Mammary epithelial cell (primary cell): ENCODE results near the gene INTU.

Experiments
- EZH2 ChIP-seq: IDR thresholded peaks from 2 replicates; pipeline ENCODE4 v1.6.1; 2012; ENCODE audit warnings: low read length, inconsistent platforms, borderline replicate concordance
- TF ChIP-seq, protein P1 (sequence below), 2 donors: IDR thresholded peaks in 1 of 2; conservative IDR thresholded peaks in 1 of 2; 2 replicates each; pipeline ENCODE4 v1.5.1; 2011 to 2012; ENCODE audit warnings: inconsistent platforms in 2 of 2, low read length in 2 of 2, mild to moderate bottlenecking in 2 of 2, control low read depth in 1 of 2, low read depth in 1 of 2; ENCODE audit not compliant: insufficient read depth in 1 of 2; ENCODE audit errors: extremely low read depth in 1 of 2

DNA sequence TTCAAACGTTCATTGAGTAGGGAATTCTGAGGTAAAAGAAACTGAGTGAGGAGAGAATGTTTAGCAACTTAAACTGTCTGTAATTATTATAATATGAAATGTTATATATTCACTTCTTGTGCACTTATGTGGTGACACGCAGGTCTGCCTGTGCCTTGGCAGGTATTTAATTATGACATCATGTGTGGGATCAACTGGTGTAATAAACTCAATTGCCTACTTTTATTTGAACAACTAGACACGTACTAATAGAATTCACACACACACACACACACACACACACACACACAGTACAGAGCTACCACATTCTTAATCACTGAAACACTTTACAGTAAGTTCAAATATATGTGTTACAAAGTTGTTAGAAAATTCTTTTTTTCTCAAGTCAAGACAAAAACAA, 76.7 kb downstream of the INTU start:
- TF ChIP-seq EZH2, result no peak
- TF ChIP-seq, protein P1, sequence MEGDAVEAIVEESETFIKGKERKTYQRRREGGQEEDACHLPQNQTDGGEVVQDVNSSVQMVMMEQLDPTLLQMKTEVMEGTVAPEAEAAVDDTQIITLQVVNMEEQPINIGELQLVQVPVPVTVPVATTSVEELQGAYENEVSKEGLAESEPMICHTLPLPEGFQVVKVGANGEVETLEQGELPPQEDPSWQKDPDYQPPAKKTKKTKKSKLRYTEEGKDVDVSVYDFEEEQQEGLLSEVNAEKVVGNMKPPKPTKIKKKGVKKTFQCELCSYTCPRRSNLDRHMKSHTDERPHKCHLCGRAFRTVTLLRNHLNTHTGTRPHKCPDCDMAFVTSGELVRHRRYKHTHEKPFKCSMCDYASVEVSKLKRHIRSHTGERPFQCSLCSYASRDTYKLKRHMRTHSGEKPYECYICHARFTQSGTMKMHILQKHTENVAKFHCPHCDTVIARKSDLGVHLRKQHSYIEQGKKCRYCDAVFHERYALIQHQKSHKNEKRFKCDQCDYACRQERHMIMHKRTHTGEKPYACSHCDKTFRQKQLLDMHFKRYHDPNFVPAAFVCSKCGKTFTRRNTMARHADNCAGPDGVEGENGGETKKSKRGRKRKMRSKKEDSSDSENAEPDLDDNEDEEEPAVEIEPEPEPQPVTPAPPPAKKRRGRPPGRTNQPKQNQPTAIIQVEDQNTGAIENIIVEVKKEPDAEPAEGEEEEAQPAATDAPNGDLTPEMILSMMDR (conservative IDR thresholded peaks at IDR 0.05 in 1 of 2, IDR thresholded peaks at IDR 0.05 in 1 of 2; ENCODE audit: extremely low read depth in 1 of 2, insufficient read depth in 1 of 2, low read depth in 1 of 2, low read length in 2 of 2), result no peak
